GM19328 (cell line): ENCODE data around the gene CTIF.

Source experiments
- ATAC-seq: cut with Tn5 transposase; IDR thresholded peaks from one replicate; pipeline ENCODE4 v1.9.1; 2021; ENCODE audit warnings: mild to moderate bottlenecking, moderate library complexity; ENCODE audit not compliant: unreplicated experiment

Gene CTIF

GRCh38 chr18:48765053-48765452 is 226.2 kb downstream of the CTIF start:
- no peak for ATAC-seq

GRCh38 chr18:48766026-48766425 is 227.2 kb downstream of the CTIF start:
- no peak for ATAC-seq

- ATAC-seq, result no peak
Measured at GRCh38 chr18:48766487-48766886, 227.7 kb downstream of the CTIF start.

- ATAC-seq, result no peak
Measured at GRCh38 chr18:48767090-48767690, 228.4 kb downstream of the CTIF start.

- ATAC-seq, result no peak
Measured at GRCh38 chr18:48769006-48769636, 230.3 kb downstream of the CTIF start.

GRCh38 chr18:48770243-48770642 is 231.4 kb downstream of the CTIF start:
- no peak for ATAC-seq

- no peak for ATAC-seq
Measured at GRCh38 chr18:48771641-48772375, 233.0 kb downstream of the CTIF start.

GRCh38 chr18:48772457-48772856 is 233.6 kb downstream of the CTIF start:
- ATAC-seq, result no peak

- no peak for ATAC-seq
Measured at GRCh38 chr18:48773821-48774220, 235.0 kb downstream of the CTIF start.

GRCh38 chr18:48774941-48775340 is 236.1 kb downstream of the CTIF start:
- ATAC-seq, result no peak

GRCh38 chr18:48775372-48776155 is 236.7 kb downstream of the CTIF start:
- no peak for ATAC-seq

GRCh38 chr18:48776156-48776555 is 237.3 kb downstream of the CTIF start:
- no peak for ATAC-seq

- ATAC-seq, result no peak
Measured at GRCh38 chr18:48776641-48777025, 237.8 kb downstream of the CTIF start.

GRCh38 chr18:48777026-48777743 is 238.4 kb downstream of the CTIF start:
- no peak for ATAC-seq

- ATAC-seq, result no peak
Measured at GRCh38 chr18:48777744-48778116, 238.9 kb downstream of the CTIF start.

- no peak for ATAC-seq
Measured at GRCh38 chr18:48778344-48779011, 239.6 kb downstream of the CTIF start.

- ATAC-seq, result no peak
Measured at GRCh38 chr18:48779462-48779861, 240.6 kb downstream of the CTIF start.

GRCh38 chr18:48780201-48780912 is 241.5 kb downstream of the CTIF start:
- ATAC-seq, result no peak

GRCh38 chr18:48780913-48781162 is 242.0 kb downstream of the CTIF start:
- no peak for ATAC-seq
